Measurements from ENCODE around the gene RCN1.

DNA sequence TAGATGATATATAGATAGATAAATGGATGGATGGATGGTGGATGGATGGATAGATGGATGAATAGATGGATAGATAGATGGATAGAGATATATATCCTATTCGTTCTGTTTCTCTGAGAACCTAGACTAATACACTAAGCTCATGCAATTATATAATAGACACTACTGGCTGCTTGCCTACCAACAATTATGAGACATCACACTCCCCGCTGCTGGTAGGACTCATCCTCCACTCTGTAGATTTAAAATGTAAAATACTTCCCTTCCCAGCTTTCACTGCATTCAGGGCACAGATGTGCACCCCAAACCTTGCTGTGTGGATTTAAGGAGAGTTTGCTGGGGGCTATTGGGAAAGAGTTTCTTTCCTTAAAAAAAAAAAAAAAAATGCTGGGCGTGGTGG, 28.3 kb upstream of the RCN1 start:
- TF ChIP-seq, protein P1, sequence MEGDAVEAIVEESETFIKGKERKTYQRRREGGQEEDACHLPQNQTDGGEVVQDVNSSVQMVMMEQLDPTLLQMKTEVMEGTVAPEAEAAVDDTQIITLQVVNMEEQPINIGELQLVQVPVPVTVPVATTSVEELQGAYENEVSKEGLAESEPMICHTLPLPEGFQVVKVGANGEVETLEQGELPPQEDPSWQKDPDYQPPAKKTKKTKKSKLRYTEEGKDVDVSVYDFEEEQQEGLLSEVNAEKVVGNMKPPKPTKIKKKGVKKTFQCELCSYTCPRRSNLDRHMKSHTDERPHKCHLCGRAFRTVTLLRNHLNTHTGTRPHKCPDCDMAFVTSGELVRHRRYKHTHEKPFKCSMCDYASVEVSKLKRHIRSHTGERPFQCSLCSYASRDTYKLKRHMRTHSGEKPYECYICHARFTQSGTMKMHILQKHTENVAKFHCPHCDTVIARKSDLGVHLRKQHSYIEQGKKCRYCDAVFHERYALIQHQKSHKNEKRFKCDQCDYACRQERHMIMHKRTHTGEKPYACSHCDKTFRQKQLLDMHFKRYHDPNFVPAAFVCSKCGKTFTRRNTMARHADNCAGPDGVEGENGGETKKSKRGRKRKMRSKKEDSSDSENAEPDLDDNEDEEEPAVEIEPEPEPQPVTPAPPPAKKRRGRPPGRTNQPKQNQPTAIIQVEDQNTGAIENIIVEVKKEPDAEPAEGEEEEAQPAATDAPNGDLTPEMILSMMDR (IDR thresholded peaks at IDR 0.05): no peak
- no peak for TF ChIP-seq HOXB13 (CRISPR knock-in tag; IDR thresholded peaks at IDR 0.05; ENCODE audit: low read depth)
- no peak for TF ChIP-seq CBX2 (IDR thresholded peaks at IDR 0.05; ENCODE audit: borderline replicate concordance, low read depth)
- TF ChIP-seq POLR2A (IDR thresholded peaks at IDR 0.05; ENCODE audit: low read length): no peak

All from A549 (cell line).